Measurements from ENCODE around the gene CPED1. TPM values are rescaled to one million over a fixed set of nuclear protein-coding genes. Genes with fewer than 3 reads are reported as not detected.
"Not testable (repeated sequence)": the region's sequence is repeated elsewhere in the genome, so short reads cannot be mapped to it uniquely, and the experiment has no call there.

The CPED1 gene
- polyA plus RNA-seq, 4 donors = 33.4 to 50.9 (median 36.8) TPM

DNA sequence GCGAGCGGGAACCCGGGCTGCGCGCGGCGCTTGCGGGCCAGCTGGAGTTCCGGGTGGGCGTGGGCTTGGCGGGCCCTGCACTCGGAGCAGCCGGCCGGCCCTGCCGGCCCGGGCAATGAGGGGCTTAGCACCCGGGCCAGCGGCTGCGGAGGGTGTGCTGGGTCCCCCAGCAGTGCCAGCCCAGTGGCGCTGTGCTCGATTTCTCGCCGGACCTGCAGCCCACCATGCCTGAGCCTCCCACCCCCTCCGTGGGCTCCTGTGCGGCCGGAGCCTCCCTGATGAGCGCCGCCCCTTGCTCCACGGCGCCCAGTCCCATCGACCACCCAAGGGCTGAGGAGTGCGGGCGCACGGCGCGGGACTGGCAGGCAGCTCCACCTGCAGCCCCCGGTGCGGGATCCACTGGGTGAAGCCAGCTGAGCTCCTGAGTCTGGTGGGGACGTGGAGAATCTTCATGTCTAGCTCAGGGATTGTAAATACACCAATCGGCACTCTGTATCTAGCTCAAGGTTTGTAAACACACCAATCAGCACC is 71.5 kb downstream of the CPED1 start:
- DNase-seq (ENCODE audit: low read depth in 4 of 4, low spot score in 3 of 4) = not testable (repeated sequence)

DNA sequence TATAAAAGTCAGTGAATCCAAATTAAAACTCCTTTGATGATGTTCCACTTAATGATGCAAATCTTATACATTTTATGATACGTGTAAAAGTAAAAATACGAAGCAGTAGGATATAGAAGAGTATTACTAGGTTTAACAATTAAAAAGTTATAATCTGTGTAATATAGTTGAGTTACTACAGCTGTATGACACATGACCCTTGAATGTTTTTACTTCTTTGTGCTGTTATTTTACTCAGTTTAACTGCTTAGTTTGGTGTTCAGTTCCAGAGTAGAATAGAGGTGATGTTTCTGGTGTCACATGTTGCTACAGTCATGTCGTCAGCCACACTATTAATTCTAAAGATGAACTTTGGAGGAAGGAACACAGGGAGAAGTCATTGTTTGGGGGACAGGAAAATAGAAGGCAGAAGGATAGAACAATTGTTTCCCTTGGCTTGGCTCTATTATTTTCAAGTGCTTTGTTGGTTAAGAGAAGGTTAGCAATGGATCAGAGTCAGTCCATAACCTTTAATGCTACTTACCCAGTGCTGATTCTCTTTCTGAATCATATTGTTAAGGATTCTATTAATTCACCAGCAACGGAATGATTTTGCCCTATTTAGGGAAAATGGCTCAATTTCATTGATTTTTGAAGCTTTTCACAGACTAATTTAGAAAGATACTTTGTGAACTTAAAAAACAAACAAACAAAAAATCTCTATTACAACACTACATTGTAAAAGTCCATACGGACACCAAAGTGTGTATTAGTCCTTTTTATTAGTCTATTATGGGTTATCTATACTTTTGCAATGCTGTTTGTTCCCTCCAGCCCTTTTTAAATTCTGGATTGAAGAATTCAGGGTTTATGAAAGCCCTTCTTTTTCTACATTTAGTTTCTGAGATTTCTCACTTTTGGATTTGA is 73.4 kb downstream of the CPED1 start:
- DNase-seq (ENCODE audit: low read depth in 4 of 4, low spot score in 3 of 4) = peak in 2 of 4 donors; percentile 34 to 39

DNA sequence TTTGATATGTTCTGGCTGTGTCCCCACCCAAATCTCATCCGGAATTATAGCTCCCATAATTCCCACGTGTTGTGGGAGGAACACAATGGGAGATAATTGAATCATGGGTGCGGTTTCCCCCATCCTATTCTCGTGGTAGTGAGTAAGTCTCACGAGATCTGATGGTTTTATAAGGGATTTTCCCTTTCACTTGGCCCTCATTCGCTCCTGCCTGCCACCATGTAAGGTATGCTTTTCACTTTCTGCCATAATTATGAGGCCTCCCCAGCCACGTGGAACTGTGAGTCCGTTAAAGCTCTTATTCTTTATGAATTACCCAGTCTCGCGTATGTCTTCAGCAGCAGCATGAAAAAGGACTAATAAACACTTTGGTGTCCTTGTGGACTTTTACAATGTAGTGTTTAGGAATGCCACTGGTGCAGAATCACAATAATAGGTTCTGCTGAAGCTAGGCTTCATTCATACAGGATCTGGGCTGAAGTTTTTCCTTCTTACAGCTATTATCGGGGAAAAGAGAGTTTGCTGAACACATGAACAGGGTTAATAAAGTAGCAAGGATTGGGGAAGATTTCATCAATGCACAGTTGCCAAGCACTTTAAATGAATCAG is 74.3 kb downstream of the CPED1 start:
- no peak for DNase-seq (ENCODE audit: low read depth in 4 of 4, low spot score in 3 of 4)

DNA sequence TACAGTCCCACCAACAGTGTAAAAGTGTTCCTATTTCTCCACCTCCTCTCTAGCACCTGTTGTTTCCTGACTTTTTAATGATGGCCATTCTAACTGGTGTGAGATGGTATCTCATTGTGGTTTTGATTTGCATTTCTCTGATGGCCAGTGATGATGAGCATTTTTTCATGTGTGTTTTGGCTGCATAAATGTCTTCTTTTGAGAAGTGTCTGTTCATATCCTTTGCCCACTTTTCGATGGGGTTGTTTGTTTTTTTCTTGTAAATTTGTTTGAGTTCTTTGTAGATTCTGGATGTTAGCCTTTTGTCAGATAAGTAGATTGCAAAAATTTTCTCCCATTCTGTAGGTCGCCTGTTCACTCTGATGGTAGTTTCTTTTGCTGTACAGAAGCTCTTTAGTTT is 79.2 kb downstream of the CPED1 start:
- not testable (repeated sequence) for DNase-seq (ENCODE audit: low read depth in 4 of 4, low spot score in 3 of 4)

DNA sequence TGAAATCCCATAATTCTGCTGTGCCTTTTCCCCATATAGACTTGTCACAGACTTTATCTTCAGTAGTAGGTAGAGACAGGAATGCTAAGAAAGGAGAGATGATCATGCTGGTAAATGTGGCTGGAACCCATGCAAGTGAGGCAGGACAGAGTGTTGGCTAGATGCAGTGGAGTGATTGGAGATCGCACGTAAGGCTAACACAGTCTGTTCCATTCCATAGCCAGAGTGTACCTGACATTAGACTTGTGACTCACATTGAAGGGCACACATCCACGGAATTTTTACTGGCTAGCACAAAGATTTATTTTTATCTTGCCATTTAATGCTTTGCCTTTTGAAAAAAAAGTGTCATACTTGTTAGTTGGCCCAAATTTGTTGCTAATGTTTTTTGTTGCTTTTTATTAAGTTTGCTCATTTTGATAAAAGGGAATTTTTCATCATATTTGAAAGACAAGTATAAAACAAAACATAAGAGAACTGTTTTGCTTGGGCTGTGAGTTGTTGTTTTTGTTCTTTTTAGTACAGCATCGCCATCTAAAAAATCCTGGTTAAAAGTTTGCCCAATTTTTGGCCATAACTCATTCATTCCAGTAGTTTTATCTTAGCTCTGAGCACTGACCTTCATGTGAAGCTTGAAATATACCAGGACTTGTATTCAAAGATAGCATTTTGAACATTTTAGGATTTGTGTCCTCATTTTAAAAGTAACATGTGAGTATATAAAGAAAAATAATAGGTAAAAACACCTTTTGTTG is 81.0 kb downstream of the CPED1 start:
- no peak for DNase-seq (ENCODE audit: low read depth in 4 of 4, low spot score in 3 of 4)

DNA sequence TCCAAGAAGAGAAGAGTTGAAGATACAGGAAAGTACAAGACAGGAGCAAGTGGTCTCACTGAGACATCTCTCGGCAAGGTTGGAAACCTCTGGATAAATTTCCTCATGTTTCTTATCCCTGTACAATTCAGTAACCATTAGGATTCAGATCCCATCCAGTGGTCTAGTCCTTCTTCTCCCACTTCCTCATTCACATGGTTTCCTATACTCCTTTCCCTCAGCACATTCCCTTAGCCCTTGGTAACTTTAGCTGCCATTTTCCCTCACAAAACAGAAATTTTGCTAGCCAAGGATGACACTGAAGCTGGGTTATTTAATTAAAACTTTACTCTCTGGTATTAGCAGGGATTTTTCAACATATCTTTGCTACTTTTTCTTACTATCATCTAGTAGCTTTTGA is 82.6 kb downstream of the CPED1 start:
- DNase-seq (ENCODE audit: low read depth in 4 of 4, low spot score in 3 of 4) = no peak

DNA sequence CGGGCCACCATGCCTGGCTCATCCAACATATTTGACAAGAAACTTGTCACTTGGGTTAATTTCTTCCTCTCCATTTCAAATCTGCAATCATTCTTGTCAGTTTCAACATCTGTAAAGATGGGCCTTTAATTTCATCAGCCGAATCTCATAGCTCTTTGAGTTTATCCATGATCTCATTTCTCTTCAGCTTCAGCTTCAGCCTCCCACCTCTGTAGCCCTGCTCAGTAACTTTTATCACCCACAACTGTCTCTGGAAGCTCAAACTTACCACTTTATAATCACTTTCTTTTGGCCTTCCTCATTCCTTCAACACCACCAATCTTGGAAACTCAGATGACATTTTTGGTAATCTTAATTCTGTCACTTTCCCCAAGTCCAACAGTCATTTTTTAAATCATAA is 83.2 kb downstream of the CPED1 start:
- DNase-seq (ENCODE audit: low read depth in 4 of 4, low spot score in 3 of 4) = no peak

DNA sequence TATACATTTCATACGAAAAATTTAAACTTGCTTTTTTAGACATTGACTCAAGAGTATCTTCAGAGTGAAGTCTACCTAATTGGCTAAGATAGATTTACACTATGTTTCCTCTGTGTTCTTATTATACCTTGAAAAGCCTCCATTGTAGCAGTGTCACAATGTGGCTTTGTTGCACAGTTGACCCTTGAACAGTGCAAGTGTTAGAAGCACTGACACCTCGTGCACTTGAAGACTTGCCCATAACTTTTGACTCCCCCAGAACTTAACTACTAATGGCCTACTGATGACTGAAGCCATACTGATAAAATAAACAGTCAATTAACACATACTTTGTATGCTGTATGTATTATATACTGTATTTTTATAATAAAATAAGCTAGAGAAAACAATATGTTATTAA is 84.3 kb downstream of the CPED1 start:
- DNase-seq (ENCODE audit: low read depth in 4 of 4, low spot score in 3 of 4) = no peak

DNA sequence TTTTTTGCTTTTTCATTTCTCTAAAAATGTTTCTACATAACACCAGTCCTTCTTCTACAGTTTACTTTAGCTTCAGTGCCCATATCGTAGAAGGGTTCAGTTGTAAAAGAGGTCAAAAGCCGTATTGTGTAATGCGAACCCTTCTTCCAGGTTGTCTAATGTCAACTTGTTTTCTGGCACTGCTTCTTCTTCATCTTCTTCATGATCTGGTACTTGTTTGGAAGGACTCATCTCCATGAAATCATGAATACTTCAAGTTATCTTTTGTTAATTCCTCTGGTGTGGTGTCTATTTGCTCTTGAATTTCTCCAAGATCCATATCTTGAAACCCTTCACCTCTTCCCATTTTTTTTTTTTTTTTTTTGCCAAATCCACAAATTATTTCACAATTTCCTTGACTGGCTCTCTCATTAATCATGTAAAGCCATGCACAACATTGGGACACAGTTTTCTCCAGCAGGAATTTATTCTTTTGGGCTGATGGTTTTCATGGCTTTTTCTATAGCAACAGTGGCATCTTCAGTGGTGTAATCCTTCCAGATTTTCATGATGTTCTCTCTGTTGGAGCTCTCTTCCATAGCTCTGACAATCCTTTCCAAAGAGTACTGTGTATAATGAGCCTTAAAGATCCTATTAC is 85.1 kb downstream of the CPED1 start:
- DNase-seq (ENCODE audit: low read depth in 4 of 4, low spot score in 3 of 4) = no peak

DNA sequence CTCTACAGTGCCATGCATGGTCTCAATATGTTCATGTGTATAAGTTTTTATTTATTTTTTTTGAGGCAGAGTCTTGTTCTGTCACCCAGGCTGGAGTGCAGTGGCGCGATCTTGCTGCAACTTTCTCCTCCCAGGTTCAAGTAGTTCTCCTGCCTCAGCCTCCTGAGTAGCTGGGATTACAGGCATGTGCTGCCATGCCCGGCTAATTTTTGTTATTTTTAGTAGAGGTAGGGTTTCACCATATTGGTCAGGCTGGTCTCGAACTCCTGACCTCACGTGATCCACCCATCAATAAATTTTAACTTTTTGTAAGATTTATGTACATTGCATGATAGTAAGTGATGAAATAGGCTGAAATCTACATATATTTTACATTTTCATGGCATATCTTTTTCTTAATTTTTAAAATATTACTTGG is 86.9 kb downstream of the CPED1 start:
- not testable (repeated sequence) for DNase-seq (ENCODE audit: low read depth in 4 of 4, low spot score in 3 of 4)

DNA sequence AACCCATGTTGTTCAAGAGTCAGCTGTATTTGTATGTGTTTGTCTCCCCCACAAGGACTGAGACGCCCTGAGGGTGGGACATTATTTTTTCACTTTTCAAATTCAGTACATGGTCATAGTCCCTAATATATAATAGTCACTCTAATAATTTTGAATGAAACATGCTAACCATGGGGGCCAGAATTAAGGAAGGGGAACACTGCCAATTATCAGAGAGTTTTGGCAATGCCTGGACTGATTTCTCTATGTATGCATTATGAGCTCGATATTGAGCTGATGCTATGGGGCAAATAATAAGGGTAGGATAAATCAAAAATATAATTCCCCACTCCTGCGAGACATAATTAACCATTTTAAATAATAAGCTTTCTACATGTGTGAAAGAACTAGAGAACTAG is 87.4 kb downstream of the CPED1 start:
- no peak for DNase-seq (ENCODE audit: low read depth in 4 of 4, low spot score in 3 of 4)

DNA sequence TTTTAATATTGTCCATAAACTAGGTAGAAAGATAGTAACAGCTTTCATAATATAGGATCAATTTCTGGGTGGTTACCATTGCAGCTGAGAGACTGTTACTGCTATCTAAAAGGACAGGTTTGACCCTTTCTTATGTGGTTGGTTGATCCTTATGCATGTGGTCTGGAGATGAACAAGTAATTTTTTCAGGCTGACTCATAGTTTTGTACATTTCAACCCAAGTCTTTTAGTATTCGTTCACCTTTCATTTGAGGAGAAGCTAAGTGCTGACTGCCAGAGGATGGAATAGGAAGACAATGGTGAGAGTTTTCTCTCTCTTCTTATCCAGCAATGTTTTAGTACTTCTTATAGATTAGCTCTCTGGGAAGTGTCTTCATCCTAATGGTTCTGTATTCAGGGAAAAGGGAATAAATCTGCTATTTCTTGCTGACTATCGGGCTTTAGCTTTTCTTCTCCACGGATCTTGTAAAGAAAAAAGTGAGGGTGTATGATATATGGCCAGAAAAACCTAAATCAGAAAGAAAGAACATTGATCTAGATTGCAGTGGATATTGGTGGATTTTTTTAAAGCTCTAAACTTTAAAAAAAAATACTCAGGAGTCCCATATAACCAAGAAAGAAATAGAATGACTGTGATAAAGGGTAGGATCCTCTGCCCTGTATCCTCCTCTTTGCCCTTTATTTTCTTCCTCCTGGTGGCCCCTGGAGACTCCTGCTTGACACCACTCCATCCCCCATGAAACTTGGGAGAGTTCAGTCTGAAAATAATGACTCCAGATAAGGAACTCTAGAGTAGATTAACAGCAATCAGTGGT is 88.0 kb downstream of the CPED1 start:
- no peak for DNase-seq (ENCODE audit: low read depth in 4 of 4, low spot score in 3 of 4)

DNA sequence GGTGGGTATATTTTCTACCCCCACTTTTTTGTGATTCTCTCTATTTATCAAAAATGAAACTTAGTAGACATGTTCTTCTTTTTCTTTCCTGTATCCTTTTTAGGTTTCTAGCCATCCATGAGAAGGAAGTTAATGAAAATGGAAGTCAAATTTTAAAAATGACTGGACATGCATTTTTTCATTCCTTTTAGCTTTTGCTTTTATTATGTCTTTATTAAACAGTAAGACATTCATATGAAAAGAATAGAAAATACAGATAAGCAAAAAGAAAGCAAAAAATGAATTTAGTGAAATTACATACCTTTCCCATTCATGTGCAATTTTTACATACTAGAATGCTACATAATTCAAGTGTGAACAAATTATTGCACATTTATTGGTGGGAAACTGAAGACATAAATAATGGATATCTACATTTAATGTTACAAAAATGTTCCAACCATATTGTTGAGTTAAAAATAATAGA is 88.7 kb downstream of the CPED1 start:
- no peak for DNase-seq (ENCODE audit: low read depth in 4 of 4, low spot score in 3 of 4)

DNA sequence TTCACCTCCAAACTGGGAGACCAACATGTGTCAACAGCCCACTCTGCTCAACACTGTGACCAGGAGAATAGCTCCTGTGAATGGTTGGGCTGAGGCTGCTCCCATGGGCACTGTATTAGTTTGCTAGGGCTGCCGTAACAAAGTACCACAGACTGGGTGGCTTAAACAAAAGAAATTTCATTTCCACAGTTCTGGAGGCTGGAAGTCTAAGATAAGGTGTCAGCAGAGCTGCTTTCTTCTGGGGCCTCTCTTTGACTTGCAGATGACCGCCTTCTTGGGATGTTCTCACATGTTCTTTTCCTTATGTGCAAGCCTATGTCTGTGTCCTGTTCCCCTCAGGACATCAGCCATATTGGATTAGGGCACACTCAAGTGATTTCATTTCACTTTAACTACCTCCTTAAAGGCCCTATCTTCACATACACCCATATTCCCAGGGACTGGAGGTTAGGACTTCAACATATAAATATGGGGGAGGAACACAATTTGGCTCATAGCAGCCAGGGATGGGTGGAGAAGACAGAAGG is 90.3 kb downstream of the CPED1 start:
- no peak for DNase-seq (ENCODE audit: low read depth in 4 of 4, low spot score in 3 of 4)

DNA sequence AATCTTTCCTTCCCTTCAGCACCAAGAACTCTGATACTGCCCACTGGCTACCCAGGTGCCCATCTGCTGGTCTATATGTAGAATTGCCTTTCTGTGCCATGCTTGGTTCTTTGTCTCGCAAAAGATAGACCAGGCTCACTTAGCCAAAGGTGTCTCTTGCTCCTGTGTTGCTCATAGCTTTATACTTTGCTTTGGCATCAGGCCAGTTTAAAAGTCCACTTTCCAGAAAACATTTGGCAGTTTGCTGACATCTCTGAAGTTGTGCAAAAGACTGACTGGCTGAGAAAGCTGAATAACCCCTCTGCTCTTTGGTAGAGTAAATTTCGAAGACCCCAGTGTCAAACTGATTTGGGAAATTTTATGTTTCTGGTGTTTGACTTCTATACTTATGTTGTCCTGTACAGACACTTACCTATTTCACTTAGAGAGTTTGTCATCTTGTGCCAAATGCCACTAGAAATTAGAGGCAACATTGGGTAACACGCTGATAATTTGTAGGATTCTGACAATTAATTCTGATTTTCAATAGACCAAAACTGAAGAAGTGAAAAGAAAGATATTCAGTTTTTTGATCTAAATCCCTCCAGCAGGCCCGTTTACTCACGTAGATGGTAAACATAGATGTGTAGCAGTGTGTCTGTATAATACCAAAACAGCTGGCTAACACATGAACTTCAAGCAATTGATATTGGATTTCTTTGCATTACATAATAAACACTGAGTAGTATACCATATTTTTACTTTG is 91.1 kb downstream of the CPED1 start:
- DNase-seq (ENCODE audit: low read depth in 4 of 4, low spot score in 3 of 4) = no peak

DNA sequence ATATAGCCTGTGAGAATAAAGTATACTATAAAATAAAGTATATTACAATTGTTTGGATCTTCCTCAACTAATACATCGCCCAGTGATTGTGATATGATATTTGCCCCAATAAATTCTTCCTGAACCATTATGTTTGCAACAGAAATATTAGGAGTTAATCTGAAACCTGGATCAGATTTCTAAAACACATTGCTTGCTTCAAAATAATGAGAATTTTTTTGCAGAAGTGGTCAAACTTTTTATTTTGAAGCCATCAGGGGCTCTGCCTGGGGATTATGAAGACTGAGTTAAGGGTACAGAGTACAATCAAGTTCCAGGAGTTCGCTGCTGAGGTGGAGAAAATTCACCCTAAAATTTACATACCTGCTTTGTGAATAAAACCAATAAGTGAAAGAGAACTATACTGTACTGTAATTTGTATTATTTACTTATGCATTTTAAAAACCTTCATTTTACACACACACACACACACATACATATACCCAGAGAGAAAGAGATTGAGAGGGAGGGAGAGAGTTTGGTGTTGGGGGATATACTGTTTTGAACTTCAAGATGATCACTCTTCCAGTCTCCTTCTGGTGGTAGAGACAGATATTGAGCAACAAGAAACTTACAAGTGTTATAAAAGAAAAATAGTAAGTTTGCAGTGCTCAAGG is 91.9 kb downstream of the CPED1 start:
- DNase-seq (ENCODE audit: low read depth in 4 of 4, low spot score in 3 of 4) = no peak

DNA sequence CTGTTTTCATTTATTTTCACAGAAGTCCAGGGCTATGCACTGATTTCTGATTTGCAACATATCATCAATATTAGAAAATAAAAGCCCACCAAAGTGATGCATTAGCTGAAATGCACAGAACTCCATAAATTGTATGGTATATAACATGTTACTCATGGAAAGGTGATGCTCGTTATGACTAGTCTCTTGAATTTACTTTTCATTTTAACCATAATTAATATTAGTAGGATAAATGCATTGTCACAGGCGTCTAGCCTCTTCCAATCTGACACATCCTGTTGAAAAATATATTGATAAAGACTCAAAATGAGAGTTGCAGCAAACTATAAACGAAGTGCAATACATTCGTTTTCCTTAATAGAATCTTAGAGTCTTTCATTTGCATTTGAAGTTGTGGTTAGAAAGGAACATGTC is 92.4 kb downstream of the CPED1 start:
- no peak for DNase-seq (ENCODE audit: low read depth in 4 of 4, low spot score in 3 of 4)

DNA sequence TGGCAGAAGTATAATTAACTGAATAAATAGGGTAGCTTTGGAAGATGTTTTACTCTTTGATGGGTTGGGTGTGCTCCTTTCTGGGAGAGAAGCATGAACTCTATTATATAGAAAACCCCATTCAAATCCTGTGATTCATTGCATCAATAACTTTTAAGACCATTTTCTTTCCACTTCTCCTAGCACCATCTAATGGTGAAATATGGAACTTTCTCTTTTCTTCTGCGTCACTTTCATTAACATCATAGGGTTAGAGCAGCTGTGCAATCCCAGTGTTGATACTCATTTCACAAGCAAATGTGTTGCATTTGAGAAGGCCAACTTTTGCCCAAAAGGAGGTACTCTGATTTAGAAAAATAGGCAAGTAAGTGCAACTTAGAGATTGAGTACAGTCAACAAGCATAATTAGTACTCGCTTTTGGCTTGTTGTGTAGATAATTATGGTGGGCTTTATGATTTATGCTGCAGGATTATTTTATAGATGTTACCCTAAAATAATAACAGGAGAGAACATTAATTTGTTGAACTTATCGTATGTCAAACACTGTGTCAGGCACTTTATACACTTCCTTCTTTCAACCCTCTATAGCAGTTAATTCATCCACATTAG is 92.9 kb downstream of the CPED1 start:
- peak in 3 of 4 donors; percentile 44 to 56 (median 51) for DNase-seq (ENCODE audit: low read depth in 4 of 4, low spot score in 3 of 4)

All from left renal pelvis (tissue), 4 donors.